Measurements from ENCODE around the gene PPFIA4.

The PPFIA4 gene

GRCh38 chr1:203085528-203086406 is 59.5 kb downstream of the PPFIA4 start, which contains the start of gene MYOG:
Gene MYOG, minus strand, starts transcription at chr1:203086012. Its CDS starts 51 bp downstream, at chr1:203085961.
- DNase-seq, result no peak

- no peak for DNase-seq
Observed at GRCh38 chr1:203086992-203087763, 60.9 kb downstream of the PPFIA4 start.

GRCh38 chr1:203088441-203088840 is 62.1 kb downstream of the PPFIA4 start:
- no peak for DNase-seq

- DNase-seq, result no peak
Observed at GRCh38 chr1:203089001-203089650, 62.8 kb downstream of the PPFIA4 start.

- no peak for DNase-seq
Observed at GRCh38 chr1:203089651-203090045, 63.4 kb downstream of the PPFIA4 start.

- no peak for DNase-seq
Observed at GRCh38 chr1:203090421-203091198, 64.3 kb downstream of the PPFIA4 start.

GRCh38 chr1:203091199-203091477 is 64.8 kb downstream of the PPFIA4 start:
- no peak for DNase-seq

GRCh38 chr1:203091761-203092330 is 65.6 kb downstream of the PPFIA4 start:
- no peak for DNase-seq

GRCh38 chr1:203093754-203094410 is 67.6 kb downstream of the PPFIA4 start:
- DNase-seq, result no peak

- DNase-seq, result no peak
Observed at GRCh38 chr1:203095061-203095690, 68.9 kb downstream of the PPFIA4 start.

GRCh38 chr1:203096566-203096965 is 70.3 kb downstream of the PPFIA4 start:
- DNase-seq, result no peak

- DNase-seq, result no peak
Observed at GRCh38 chr1:203097001-203097400, 70.7 kb downstream of the PPFIA4 start.

GRCh38 chr1:203098445-203098844 is 72.2 kb downstream of the PPFIA4 start:
- no peak for DNase-seq

GRCh38 chr1:203098914-203099520 is 72.7 kb downstream of the PPFIA4 start:
- no peak for DNase-seq

- DNase-seq, result no peak
Observed at GRCh38 chr1:203099805-203100515, 73.7 kb downstream of the PPFIA4 start.

- no peak for DNase-seq
Observed at GRCh38 chr1:203100516-203100869, 74.2 kb downstream of the PPFIA4 start.

GRCh38 chr1:203101813-203102634 is 75.7 kb downstream of the PPFIA4 start:
- no peak for DNase-seq

- no peak for DNase-seq
Observed at GRCh38 chr1:203103216-203103615, 76.9 kb downstream of the PPFIA4 start.

- DNase-seq, result no peak
Observed at GRCh38 chr1:203103829-203104495, 77.7 kb downstream of the PPFIA4 start.
